OCI-LY7 (cell line): ENCODE data around the gene USP38. TPM values are rescaled to one million over a fixed set of nuclear protein-coding genes. Genes with fewer than 3 reads are reported as not detected.

Source experiments
- BruUV-seq: library from RNA; stranded (reverse); fragments of 400-500 nt; replicated peaks from 2 replicates; lab custom pipeline; 2021; lab: Mats Ljungman, UMichigan
- CTCF ChIA-PET: fragments of 300-600 bp; sonication (Branson Sonifier 250); formaldehyde crosslinking; loops from one replicate; lab custom pipeline; 2022; ENCODE audit warnings: antibody characterized with exemption; ENCODE audit not compliant: unreplicated experiment; lab: Charles Lee
- POLR2A ChIA-PET: fragments of 300-600 bp; sonication (Branson Sonifier 250); formaldehyde crosslinking; loops from one replicate; lab custom pipeline; 2022; ENCODE audit warnings: antibody characterized with exemption; lab: Charles Lee
- DNase-seq: peaks from one replicate; pipeline ENCODE4 v3.0.0-alpha.2; 2015; ENCODE audit warnings: low spot score
- H2AFZ ChIP-seq: fragments of 200-600 bp; sonication (generic), shearing (Covaris generic); 2 replicates; pipeline ENCODE4 v1.6.1; 2014; ENCODE audit warnings: mild to moderate bottlenecking, antibody characterized with exemption, low read length, moderate library complexity
- H3K27ac ChIP-seq: fragments of 200-600 bp; sonication (generic); 2 replicates; pipeline ENCODE4 v1.5.1; 2014; ENCODE audit warnings: mixed run types, low read depth, mild to moderate bottlenecking, moderate library complexity, low read length, inconsistent platforms; ENCODE audit not compliant: poor library complexity, severe bottlenecking
- H3K36me3 ChIP-seq: fragments of 200-600 bp; sonication (generic); 2 replicates; pipeline ENCODE4 v1.6.1; 2014; ENCODE audit warnings: mild to moderate bottlenecking, antibody characterized with exemption, low read length, moderate library complexity, mixed read lengths; ENCODE audit not compliant: insufficient read depth
- H3K4me1 ChIP-seq: fragments of 200-600 bp; sonication (generic); 2 replicates; pipeline ENCODE4 v1.5.1; 2014; ENCODE audit warnings: mild to moderate bottlenecking, low read length; ENCODE audit not compliant: insufficient read depth, poor library complexity, severe bottlenecking
- H3K4me2 ChIP-seq: fragments of 200-600 bp; sonication (generic); 2 replicates; pipeline ENCODE4 v1.6.1; 2014; ENCODE audit warnings: mild to moderate bottlenecking, low read length
- H3K4me3 ChIP-seq: fragments of 200-600 bp; sonication (generic); 2 replicates; pipeline ENCODE4 v1.5.1; 2014; ENCODE audit warnings: mild to moderate bottlenecking, low read depth, low read length; ENCODE audit not compliant: poor library complexity, severe bottlenecking
- H3K79me2 ChIP-seq: fragments of 200-600 bp; sonication (generic); 2 replicates; pipeline ENCODE4 v1.6.1; 2016; ENCODE audit warnings: low read depth, mild to moderate bottlenecking, low read length, moderate library complexity, mixed read lengths; ENCODE audit not compliant: insufficient read depth
- H3K9me2 ChIP-seq: fragments of 200-600 bp; sonication (generic); 2 replicates; pipeline ENCODE4 v1.6.1; 2016; ENCODE audit warnings: mild to moderate bottlenecking, low read length, mixed read lengths; ENCODE audit not compliant: insufficient read depth
- H3K9me3 ChIP-seq: fragments of 200-600 bp; sonication (generic); 2 replicates; pipeline ENCODE4 v1.6.1; 2014; ENCODE audit warnings: mild to moderate bottlenecking, mixed run types, low read length, mixed read lengths
- H4K20me1 ChIP-seq: fragments of 200-600 bp; sonication (generic); 2 replicates; pipeline ENCODE4 v1.6.1; 2014; ENCODE audit warnings: mild to moderate bottlenecking, antibody characterized with exemption, low read length, moderate library complexity, mixed read lengths; ENCODE audit not compliant: insufficient read depth
- CTCF ChIP-seq: fragments of 200-600 bp; sonication (generic); conservative IDR thresholded peaks from 2 replicates; pipeline ENCODE4 v1.5.1; 2014; ENCODE audit warnings: mild to moderate bottlenecking, antibody characterized with exemption, low read length, moderate library complexity, mixed read lengths
- EZH2phosphoT487 ChIP-seq: fragments of 200-600 bp; sonication (generic); IDR thresholded peaks from 2 replicates; pipeline ENCODE4 v1.6.1; 2018; ENCODE audit warnings: low read depth, borderline replicate concordance, mild to moderate bottlenecking, mixed run types, antibody characterized with exemption, low read length, moderate library complexity, mixed read lengths
- intact Hi-C: fragments of 100-400 bp; cut with micrococcal nuclease; formaldehyde crosslinking; loops from one replicate; pipeline ENCODE4 v1.10.0; 2022; ENCODE audit not compliant: unreplicated experiment
- total RNA-seq, 2 experiments: library from RNA; depleted of rRNA in 1 of 2; stranded (reverse); fragments of >200 nt in 1 of 2; shearing (Covaris generic) in 1 of 2; gene quantifications; 2 replicates each; pipeline ENCODE4 v1.2.3, GENCODE V29; 2014 to 2022

Gene USP38
- total RNA-seq, 2 experiments from 2014 or later, result 23.6 to 25.7 TPM

DNA sequence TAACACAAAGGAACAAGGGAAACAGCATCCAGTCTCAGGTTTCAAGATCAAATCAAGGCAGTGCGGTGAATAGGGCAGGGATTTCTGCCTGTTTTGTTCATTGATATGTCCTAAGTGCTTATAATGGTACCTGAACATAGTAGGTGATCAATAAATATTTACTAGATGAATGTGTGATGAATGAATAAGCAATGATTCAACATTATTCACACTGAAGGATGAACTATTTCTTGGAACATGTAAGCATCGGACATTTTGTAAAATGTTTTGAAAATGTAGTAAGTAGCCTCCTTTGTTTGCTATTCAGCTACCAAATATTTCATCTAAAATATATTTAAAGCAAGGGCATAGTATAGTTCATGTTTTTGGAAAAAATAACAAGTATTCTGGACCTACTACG, 67.8 kb downstream of the USP38 start:
- H3K9me2 ChIP-seq, result no peaks in the 10 kb centered on the region
- intact Hi-C loops, result no loop called here
- H3K4me1 ChIP-seq, result no peaks in the 10 kb centered on the region
- H3K4me3 ChIP-seq, result no peak overlapping the region
- no TSS peak for BruUV-seq
- H3K79me2 ChIP-seq, result no peaks in the 10 kb centered on the region
- no peak overlapping the region for H3K27ac ChIP-seq
- no peaks in the 10 kb centered on the region for H3K36me3 ChIP-seq
- no peaks in the 10 kb centered on the region for H3K9me3 ChIP-seq
- no peak overlapping the region for H3K4me2 ChIP-seq
- no peak overlapping the region for H2AFZ ChIP-seq
- TF ChIP-seq EZH2phosphoT487 (no peak), CTCF (no peak)
- DNase-seq, result no peak
- H4K20me1 ChIP-seq, result no peaks in the 10 kb centered on the region
- ChIA-PET CTCF (no interaction called here), POLR2A (interaction anchor here (1.3 kb wide), 1 partner anchor 13 kb away, joined by 4 read pairs; no protein-coding TSS in a partner anchor)

DNA sequence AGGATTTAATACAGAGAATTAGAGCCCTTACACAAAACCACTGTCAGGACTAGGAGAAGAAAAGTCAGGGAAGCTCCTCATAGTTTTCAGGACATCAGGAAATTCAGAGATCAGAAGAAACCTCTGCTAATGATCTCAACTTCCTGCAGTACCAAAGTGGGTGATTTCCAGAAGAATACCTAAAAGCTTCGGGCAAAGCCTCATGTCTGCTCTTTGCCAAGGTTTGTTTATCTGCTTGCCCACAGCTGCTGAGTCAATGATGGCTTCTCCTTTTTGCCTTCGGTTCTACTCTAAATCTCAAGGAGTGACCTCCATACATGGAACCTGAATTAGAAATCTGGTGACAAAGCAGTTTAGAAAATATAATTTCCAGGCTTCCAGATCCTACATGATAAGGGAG, 68.4 kb downstream of the USP38 start:
- Histone ChIP-seq H3K4me1 (no peaks in the 10 kb centered on the region), H4K20me1 (no peaks in the 10 kb centered on the region), H3K36me3 (no peaks in the 10 kb centered on the region), H3K4me2 (no peak overlapping the region), H3K79me2 (no peaks in the 10 kb centered on the region), H3K9me2 (no peaks in the 10 kb centered on the region), H3K9me3 (no peaks in the 10 kb centered on the region), H2AFZ (no peak overlapping the region), H3K27ac (no peak overlapping the region), H3K4me3 (no peak overlapping the region)
- DNase-seq, result no peak
- no peak for TF ChIP-seq CTCF
- no peak for TF ChIP-seq EZH2phosphoT487
- intact Hi-C loops, result no loop called here
- ChIA-PET CTCF (no interaction called here), POLR2A (interaction anchor here (0.6 to 1.3 kb wide), 2 partner anchors 9 to 13 kb away, joined by 3 to 4 read pairs; no protein-coding TSS in a partner anchor)
- BruUV-seq, result no TSS peak

GRCh38 chr4:143254491-143255226, 69.9 kb downstream of the USP38 start:
- no peak overlapping the region for H3K27ac ChIP-seq
- intact Hi-C loops, result no loop called here
- H2AFZ ChIP-seq, result no peak overlapping the region
- ChIA-PET CTCF (no interaction called here), POLR2A (interaction anchor here (0.5 kb wide), 1 partner anchor 23 kb away, joined by 3 read pairs; no protein-coding TSS in a partner anchor)
- H3K79me2 ChIP-seq, result no peaks in the 10 kb centered on the region
- H3K9me2 ChIP-seq, result no peaks in the 10 kb centered on the region
- DNase-seq, result peak; percentile 4
- H3K9me3 ChIP-seq, result no peaks in the 10 kb centered on the region
- H4K20me1 ChIP-seq, result no peaks in the 10 kb centered on the region
- TF ChIP-seq EZH2phosphoT487 (no peak), CTCF (peak; percentile 47)
- H3K4me3 ChIP-seq, result no peak overlapping the region
- H3K4me1 ChIP-seq, result no peaks in the 10 kb centered on the region
- BruUV-seq, result no TSS peak
- H3K4me2 ChIP-seq, result no peak overlapping the region
- H3K36me3 ChIP-seq, result no peaks in the 10 kb centered on the region
